ENCODE measurements around the gene MRFAP1.

Gene MRFAP1

DNA sequence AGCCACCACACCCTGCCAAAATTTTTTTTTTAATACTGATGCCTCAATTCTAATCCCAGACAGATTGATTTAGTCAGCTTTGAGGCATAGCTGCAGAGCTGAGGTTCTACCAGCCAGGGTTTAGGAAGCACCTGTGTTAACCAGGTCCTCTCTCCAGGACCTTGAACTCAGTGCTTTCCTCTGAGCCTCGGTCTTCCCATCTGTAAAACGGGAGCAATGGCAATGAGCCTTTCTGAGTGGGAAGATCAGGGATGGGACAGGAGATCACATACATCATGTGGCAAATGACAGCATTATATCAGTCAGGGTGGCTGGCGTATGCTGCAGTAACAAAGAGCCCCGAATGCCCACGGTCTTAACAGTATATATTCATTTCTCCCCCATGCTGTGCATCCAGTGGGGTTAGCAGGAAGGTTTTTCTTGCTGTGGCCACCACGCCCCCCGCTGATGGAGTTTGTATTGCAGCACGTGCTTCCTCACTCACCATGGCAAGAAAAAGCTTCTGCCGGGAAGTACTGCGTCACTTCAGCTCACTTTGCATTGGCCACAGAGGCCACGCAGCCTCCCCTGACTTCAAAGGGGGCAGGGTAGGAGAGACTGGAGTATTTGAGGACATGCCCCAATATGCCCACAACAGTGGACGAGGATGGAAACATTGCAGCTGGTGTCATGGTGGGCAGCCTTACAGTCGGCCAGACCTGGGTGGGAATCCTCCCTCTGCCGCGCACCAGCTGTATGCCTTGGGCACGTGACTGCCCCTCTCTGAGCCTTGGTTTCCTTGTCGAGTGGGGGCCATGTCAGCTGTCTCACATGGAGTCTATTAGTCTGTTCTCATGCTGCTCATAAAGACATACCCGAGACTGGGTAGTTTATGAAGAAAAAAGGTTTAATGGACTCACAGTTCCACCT is 24.1 kb upstream of the MRFAP1 start:
- POLR2A ChIA-PET, result no interaction called here

DNA sequence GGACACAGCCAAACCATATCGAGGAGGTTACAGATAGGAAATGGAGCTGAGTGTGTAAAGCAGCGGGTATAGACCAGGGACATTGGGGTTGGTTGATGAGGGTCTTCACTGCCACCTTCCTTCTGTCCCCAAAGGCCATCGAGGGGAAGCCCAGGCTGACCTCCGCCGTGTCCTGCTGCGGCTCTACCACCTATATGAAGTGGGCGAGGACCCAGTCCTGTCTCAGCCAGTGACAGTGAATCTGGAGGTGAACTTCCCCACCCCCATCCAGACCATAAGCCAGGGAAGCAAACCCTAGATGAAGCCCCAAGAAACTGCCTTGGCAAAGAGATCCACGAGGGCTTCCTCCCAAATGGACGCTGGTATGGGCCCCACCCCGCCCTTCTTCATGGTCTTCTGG is 23.2 kb upstream of the MRFAP1 start:
- POLR2A ChIA-PET, result no interaction called here
- DNase-seq (ENCODE audit: extremely low spot score), result no peak
- TF ChIP-seq, protein P1, sequence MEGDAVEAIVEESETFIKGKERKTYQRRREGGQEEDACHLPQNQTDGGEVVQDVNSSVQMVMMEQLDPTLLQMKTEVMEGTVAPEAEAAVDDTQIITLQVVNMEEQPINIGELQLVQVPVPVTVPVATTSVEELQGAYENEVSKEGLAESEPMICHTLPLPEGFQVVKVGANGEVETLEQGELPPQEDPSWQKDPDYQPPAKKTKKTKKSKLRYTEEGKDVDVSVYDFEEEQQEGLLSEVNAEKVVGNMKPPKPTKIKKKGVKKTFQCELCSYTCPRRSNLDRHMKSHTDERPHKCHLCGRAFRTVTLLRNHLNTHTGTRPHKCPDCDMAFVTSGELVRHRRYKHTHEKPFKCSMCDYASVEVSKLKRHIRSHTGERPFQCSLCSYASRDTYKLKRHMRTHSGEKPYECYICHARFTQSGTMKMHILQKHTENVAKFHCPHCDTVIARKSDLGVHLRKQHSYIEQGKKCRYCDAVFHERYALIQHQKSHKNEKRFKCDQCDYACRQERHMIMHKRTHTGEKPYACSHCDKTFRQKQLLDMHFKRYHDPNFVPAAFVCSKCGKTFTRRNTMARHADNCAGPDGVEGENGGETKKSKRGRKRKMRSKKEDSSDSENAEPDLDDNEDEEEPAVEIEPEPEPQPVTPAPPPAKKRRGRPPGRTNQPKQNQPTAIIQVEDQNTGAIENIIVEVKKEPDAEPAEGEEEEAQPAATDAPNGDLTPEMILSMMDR (IDR thresholded peaks at IDR 0.05; ENCODE audit: control extremely low read depth, extremely low read depth, low read depth, missing control alignments), result no peak
- CTCF ChIA-PET, result no interaction called here

More for the DNA sequence above, 24.1 kb upstream of the MRFAP1 start:
- CTCF ChIA-PET, result no interaction called here
- TF ChIP-seq, protein P1 (IDR thresholded peaks at IDR 0.05; ENCODE audit: control extremely low read depth, extremely low read depth, low read depth, missing control alignments), result no peak
- DNase-seq (ENCODE audit: extremely low spot score), result no peak

DNA sequence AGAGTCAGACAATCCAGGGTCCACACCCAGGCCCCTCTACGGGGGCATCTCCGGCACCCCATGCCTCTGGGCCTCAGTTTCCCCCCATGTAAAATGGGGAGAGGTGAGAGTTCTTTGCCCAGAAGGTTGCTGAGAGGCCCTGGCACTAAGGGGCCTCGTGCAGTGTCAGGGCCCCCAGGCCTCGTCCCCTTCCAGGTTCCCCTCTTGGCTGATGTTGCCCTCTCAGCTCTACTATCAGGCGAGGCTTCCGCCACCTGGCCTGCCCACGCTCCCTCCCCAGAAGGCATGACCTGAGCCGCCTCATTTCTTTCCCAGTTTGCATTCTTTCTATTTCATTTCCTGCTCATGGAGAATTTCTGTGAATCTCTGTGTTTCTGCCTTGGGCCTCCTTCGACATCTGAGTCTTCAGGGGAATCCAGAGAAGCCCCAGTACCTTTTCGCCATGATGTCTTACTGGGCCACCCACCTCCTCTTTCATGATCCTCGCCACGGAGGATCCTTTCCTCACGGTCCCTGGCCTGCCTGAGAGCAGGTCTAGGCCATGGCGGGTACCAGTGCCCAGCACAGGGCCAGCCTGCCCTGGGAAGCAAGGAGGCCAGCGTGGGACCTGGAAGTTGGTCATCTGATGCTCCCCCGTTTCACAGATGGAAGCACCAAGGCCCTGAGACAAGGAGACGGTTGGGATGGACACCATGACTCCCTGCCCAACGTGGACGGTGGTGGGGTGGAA is 21.9 kb upstream of the MRFAP1 start:
- DNase-seq (ENCODE audit: extremely low spot score), result no peak
- ChIA-PET CTCF (no interaction called here), POLR2A (no interaction called here)
- TF ChIP-seq, protein P1 (IDR thresholded peaks at IDR 0.05; ENCODE audit: control extremely low read depth, extremely low read depth, low read depth, missing control alignments), result no peak

DNA sequence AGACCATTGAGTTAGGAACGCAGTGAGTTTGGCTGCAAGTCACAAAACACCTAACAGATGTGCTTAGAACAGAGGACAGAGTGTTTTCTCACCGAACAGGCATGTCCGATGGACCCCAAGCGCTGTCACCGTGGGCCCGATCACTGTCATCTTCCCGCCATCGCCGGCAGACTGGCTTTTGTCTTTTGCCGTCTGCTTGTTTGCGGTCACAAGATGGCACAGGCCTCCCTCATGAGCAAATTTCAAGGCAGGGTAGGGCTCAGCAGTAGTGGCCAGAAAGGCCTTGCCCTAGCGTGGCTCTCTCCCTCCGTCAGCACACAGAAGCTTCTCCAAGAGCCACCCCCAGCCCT is 21.4 kb upstream of the MRFAP1 start:
- TF ChIP-seq, protein P1 (IDR thresholded peaks at IDR 0.05; ENCODE audit: control extremely low read depth, extremely low read depth, low read depth, missing control alignments), result no peak
- DNase-seq (ENCODE audit: extremely low spot score), result no peak
- ChIA-PET CTCF (no interaction called here), POLR2A (no interaction called here)

DNA sequence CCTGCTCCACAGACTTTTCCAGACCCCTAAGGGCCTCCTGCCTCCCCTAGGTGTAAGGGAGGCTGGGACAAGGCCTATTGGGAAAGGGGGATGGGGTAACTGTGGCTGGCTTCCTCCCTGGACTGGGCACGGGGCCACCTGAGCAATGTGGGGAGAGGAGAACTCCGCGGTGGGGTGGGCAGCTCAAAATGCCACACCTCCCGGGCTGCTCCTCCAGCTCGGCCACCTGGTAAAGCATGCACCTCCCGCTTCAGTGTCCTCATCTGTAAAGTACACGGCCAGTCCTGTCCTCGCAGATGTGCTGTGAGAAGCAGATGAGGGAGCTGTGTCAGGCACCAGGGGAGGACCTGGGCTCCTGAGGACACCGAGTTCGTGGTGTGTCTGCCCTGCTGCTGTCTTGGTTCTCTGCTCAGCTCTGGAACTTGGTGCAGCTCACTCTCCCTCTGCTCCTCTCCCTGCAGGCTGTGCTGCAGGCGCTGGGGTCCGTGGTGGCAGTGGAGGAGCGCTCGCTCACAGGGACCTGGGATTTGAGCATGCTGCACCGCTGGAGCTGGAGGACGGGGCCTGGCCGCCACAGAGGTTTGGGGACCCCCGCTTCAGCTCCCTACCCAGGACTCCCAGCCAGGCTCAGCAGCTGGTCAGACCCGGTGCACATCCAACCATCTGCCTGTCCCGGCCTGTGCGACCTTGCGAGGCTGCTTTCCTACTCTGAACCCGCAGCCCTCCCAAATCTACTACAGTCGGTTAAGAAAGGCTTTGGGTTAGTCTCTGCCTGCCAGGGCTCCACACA is 20.8 kb upstream of the MRFAP1 start:
- no peak for DNase-seq (ENCODE audit: extremely low spot score)
- TF ChIP-seq, protein P1 (IDR thresholded peaks at IDR 0.05; ENCODE audit: control extremely low read depth, extremely low read depth, low read depth, missing control alignments), result no peak
- ChIA-PET CTCF (no interaction called here), POLR2A (no interaction called here)

DNA sequence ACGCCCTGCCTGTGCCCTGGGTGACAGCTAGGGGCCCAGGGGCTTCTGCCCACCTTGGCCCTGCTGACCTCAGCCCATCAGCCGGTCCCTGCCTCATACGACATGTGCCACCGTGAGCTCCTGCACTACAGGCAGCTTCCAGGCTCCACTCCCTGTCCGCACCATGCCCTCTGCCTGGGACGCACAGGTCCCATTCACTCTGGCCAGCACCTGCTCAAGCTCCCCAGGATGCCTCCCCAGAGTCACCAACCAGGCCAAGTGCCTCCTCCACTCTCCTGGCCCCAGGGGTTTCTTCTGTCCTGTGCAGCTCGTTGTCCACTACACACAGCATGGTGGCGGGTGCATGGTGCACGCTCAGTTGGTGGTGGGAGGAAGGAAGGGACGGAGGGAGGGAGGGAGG is 20.2 kb upstream of the MRFAP1 start:
- DNase-seq (ENCODE audit: extremely low spot score), result no peak
- ChIA-PET CTCF (no interaction called here), POLR2A (no interaction called here)
- TF ChIP-seq, protein P1 (IDR thresholded peaks at IDR 0.05; ENCODE audit: control extremely low read depth, extremely low read depth, low read depth, missing control alignments), result no peak

All from GM10248 (cell line).